PC-3 (cell line): ENCODE results near the gene SELENOF. TPM values are rescaled to one million over a fixed set of nuclear protein-coding genes. Genes with fewer than 3 reads are reported as not detected.

Source experiments
- ATAC-seq: fragments of 200-7000 bp; cut with Tn5 transposase; 2 replicates; pipeline ENCODE4 v1.9.1; 2020; ENCODE audit warnings: mild to moderate bottlenecking, moderate library complexity
- BruUV-seq: library from RNA; stranded (reverse); fragments of 400-500 nt; replicated peaks from 2 replicates; lab custom pipeline; 2021; lab: Mats Ljungman, UMichigan
- CTCF ChIA-PET: fragments of 300-600 bp; sonication (Branson Sonifier 250); formaldehyde crosslinking; loops from one replicate; lab custom pipeline; 2022; ENCODE audit warnings: antibody characterized with exemption; lab: Charles Lee
- POLR2A ChIA-PET: fragments of 300-600 bp; sonication (Branson Sonifier 250); formaldehyde crosslinking; loops from one replicate; lab custom pipeline; 2022; ENCODE audit warnings: antibody characterized with exemption; ENCODE audit not compliant: unreplicated experiment; lab: Charles Lee
- DNase-seq: peaks from one replicate; pipeline ENCODE4 v3.0.0-alpha.2; 2015
- H2AFZ ChIP-seq: fragments of 300-600 bp; sonication (generic); 2 replicates; pipeline ENCODE4 v1.6.0; 2016; ENCODE audit warnings: antibody characterized with exemption, low read length
- H3F3A ChIP-seq: fragments of 300-600 bp; sonication (generic); one replicate; pipeline ENCODE4 v1.6.0; 2017; ENCODE audit warnings: antibody characterized with exemption, low read length, control low read depth, mild to moderate bottlenecking; ENCODE audit not compliant: unreplicated experiment
- H3K27ac ChIP-seq: fragments of 300-600 bp; sonication (generic); 2 replicates; pipeline ENCODE4 v1.5.1; 2016; ENCODE audit warnings: mild to moderate bottlenecking, low read length
- H3K27me3 ChIP-seq: fragments of 300-600 bp; sonication (generic); 2 replicates; pipeline ENCODE4 v1.6.1; 2016; ENCODE audit warnings: low read length, mixed read lengths
- H3K36me3 ChIP-seq: fragments of 300-600 bp; sonication (generic); 2 replicates; pipeline ENCODE4 v1.6.1; 2016; ENCODE audit warnings: low read depth, mixed run types, low read length, mixed read lengths
- H3K4me1 ChIP-seq: fragments of 300-600 bp; sonication (generic); 2 replicates; pipeline ENCODE4 v1.5.1; 2016; ENCODE audit warnings: low read length; ENCODE audit not compliant: insufficient read depth
- H3K4me2 ChIP-seq: fragments of 300-600 bp; sonication (generic); 2 replicates; pipeline ENCODE4 v1.6.0; 2016; ENCODE audit warnings: low read length
- H3K4me3 ChIP-seq: fragments of 300-600 bp; sonication (generic); 2 replicates; pipeline ENCODE4 v1.5.1; 2016; ENCODE audit warnings: mild to moderate bottlenecking, low read length, mixed read lengths
- H3K79me2 ChIP-seq: fragments of 300-600 bp; sonication (generic); 2 replicates; pipeline ENCODE4 v1.6.1; 2017; ENCODE audit warnings: low read length, mixed read lengths
- H3K9ac ChIP-seq: fragments of 300-600 bp; sonication (generic); 2 replicates; pipeline ENCODE4 v1.6.0; 2016; ENCODE audit warnings: mild to moderate bottlenecking, low read length
- H3K9me2 ChIP-seq: fragments of 300-600 bp; sonication (generic); replicated peaks from 2 replicates; pipeline ENCODE4 v1.6.1; 2016; ENCODE audit warnings: mixed run types, low read length, mixed read lengths
- H3K9me3 ChIP-seq: fragments of 300-600 bp; sonication (generic); 2 replicates; pipeline ENCODE4 v1.6.1; 2016; ENCODE audit warnings: low read length, mixed read lengths
- H4K20me1 ChIP-seq: fragments of 300-600 bp; sonication (generic); 2 replicates; pipeline ENCODE4 v1.6.1; 2016; ENCODE audit warnings: low read length, mixed read lengths
- CTCF ChIP-seq: fragments of 300-600 bp; sonication (generic); conservative IDR thresholded peaks from 2 replicates; pipeline ENCODE4 v1.5.1; 2017; ENCODE audit warnings: antibody characterized with exemption, low read depth, mild to moderate bottlenecking, low read length
- EZH2 ChIP-seq: fragments of 300-600 bp; sonication (generic); IDR thresholded peaks from one replicate; pipeline ENCODE4 v1.6.1; 2017; ENCODE audit warnings: antibody characterized with exemption, mild to moderate bottlenecking, low read length; ENCODE audit not compliant: unreplicated experiment
- EZH2phosphoT487 ChIP-seq: fragments of 300-600 bp; sonication (generic); IDR thresholded peaks from 2 replicates; pipeline ENCODE4 v1.6.1; 2018; ENCODE audit warnings: mild to moderate bottlenecking, antibody characterized with exemption, low read length, borderline replicate concordance
- intact Hi-C: fragments of 100-400 bp; cut with micrococcal nuclease; formaldehyde crosslinking; loops from 2 replicates; pipeline ENCODE4 v1.9.0; 2023
- total RNA-seq: library from RNA; depleted of rRNA; stranded (reverse); fragments of >200 nt; gene quantifications from 2 replicates; pipeline ENCODE4 v1.2.3, GENCODE V29; 2014

SELENOF gene
- total RNA-seq, 1 experiment from 2014 or later, result 174 TPM

- no peak overlapping the region for H2AFZ ChIP-seq
- H3K27ac ChIP-seq, result no peak overlapping the region
- ATAC-seq (no peak), DNase-seq (no peak)
- no peaks in the 10 kb centered on the region for H3K9me2 ChIP-seq
- no TSS peak for BruUV-seq
- no peak overlapping the region for H3K9ac ChIP-seq
- peaks cover 8% of the 10 kb centered on the region; the same call in 1 of the 2 replicates for H3K36me3 ChIP-seq
- POLR2A ChIA-PET, result no interaction called here
- intact Hi-C loops, result no loop called here
- no peaks in the 10 kb centered on the region for H3K9me3 ChIP-seq
- no peak overlapping the region for H3K4me2 ChIP-seq
- no peaks in the 10 kb centered on the region for H3F3A ChIP-seq
- no peaks in the 10 kb centered on the region for H4K20me1 ChIP-seq
- CTCF ChIA-PET, result no interaction called here
- H3K4me1 ChIP-seq, result no peaks in the 10 kb centered on the region
- no peaks in the 10 kb centered on the region for H3K79me2 ChIP-seq
- H3K4me3 ChIP-seq, result no peak overlapping the region
- TF ChIP-seq EZH2, result no peak
- no peak for TF ChIP-seq CTCF
- no peak for TF ChIP-seq EZH2phosphoT487
- H3K27me3 ChIP-seq, result no peaks in the 10 kb centered on the region
These were observed 55.2 kb downstream of the SELENOF start for GRCh38 chr1:86858524-86859261.

- H3K4me3 ChIP-seq, result no peak overlapping the region
- ChIA-PET POLR2A (no interaction called here), CTCF (no interaction called here)
- no peaks in the 10 kb centered on the region for H3K9me2 ChIP-seq
- H3K36me3 ChIP-seq, result no peaks in the 10 kb centered on the region
- H3K4me2 ChIP-seq, result no peak overlapping the region
- H4K20me1 ChIP-seq, result no peaks in the 10 kb centered on the region
- intact Hi-C loops, result no loop called here
- no peaks in the 10 kb centered on the region for H3K79me2 ChIP-seq
- H3K9ac ChIP-seq, result no peak overlapping the region
- no peaks in the 10 kb centered on the region for H3F3A ChIP-seq
- TF ChIP-seq CTCF, result no peak
- no peak for TF ChIP-seq EZH2phosphoT487
- TF ChIP-seq EZH2, result no peak
- H3K4me1 ChIP-seq, result no peaks in the 10 kb centered on the region
- DNase-seq (no peak), ATAC-seq (no peak)
- no peak overlapping the region for H3K27ac ChIP-seq
- H3K27me3 ChIP-seq, result no peaks in the 10 kb centered on the region
- no peaks in the 10 kb centered on the region for H3K9me3 ChIP-seq
- BruUV-seq, result no TSS peak
- no peak overlapping the region for H2AFZ ChIP-seq
These were observed 57.7 kb downstream of the SELENOF start for GRCh38 chr1:86856196-86856595.

- Histone ChIP-seq H3K79me2 (no peaks in the 10 kb centered on the region), H3K4me3 (no peak overlapping the region), H3K9ac (no peak overlapping the region), H3K27ac (no peak overlapping the region), H3K4me1 (no peaks in the 10 kb centered on the region), H3F3A (no peaks in the 10 kb centered on the region), H3K9me3 (no peaks in the 10 kb centered on the region), H3K9me2 (no peaks in the 10 kb centered on the region), H4K20me1 (no peaks in the 10 kb centered on the region), H2AFZ (no peak overlapping the region), H3K27me3 (no peaks in the 10 kb centered on the region), H3K36me3 (no peaks in the 10 kb centered on the region), H3K4me2 (no peak overlapping the region)
- intact Hi-C loops, result no loop called here
- ATAC-seq, result no peak
- no peak for DNase-seq
- CTCF ChIA-PET, result no interaction called here
- no TSS peak for BruUV-seq
- TF ChIP-seq CTCF, result no peak
- TF ChIP-seq EZH2phosphoT487, result no peak
- TF ChIP-seq EZH2, result no peak
- POLR2A ChIA-PET, result no interaction called here
These were observed 59.6 kb downstream of the SELENOF start for GRCh38 chr1:86854352-86854751.
